Measurements from ENCODE around the gene DNAJB12.
"Not testable (repeated sequence)": the region's sequence is repeated elsewhere in the genome, so short reads cannot be mapped to it uniquely, and the experiment has no call there.

Gene DNAJB12

GRCh38 chr10:72354356-72355213 lies at the start of gene DNAJB12:
Gene DNAJB12 (minus strand): TSS chr10:72354919. CDS start chr10:72354897, 22 bp downstream.
- DNase-seq (ENCODE audit: low read depth in 3 of 3), result peak; percentile 79 to 88 (median 83)

GRCh38 chr10:72395581-72395980 lies 40.9 kb upstream of the DNAJB12 start:
- DNase-seq (ENCODE audit: low read depth in 3 of 3), result not testable (repeated sequence)

GRCh38 chr10:72392571-72392970 lies 37.9 kb upstream of the DNAJB12 start:
- DNase-seq (ENCODE audit: low read depth in 3 of 3), result no peak

GRCh38 chr10:72390764-72391163 lies 36.0 kb upstream of the DNAJB12 start:
- no peak for DNase-seq (ENCODE audit: low read depth in 3 of 3)

- no peak for DNase-seq (ENCODE audit: low read depth in 3 of 3)
Observed at GRCh38 chr10:72389716-72390115, 35.0 kb upstream of the DNAJB12 start.

GRCh38 chr10:72389014-72389413 lies 34.3 kb upstream of the DNAJB12 start:
- DNase-seq (ENCODE audit: low read depth in 3 of 3), result no peak

- no peak for DNase-seq (ENCODE audit: low read depth in 3 of 3)
Observed at GRCh38 chr10:72388062-72388461, 33.3 kb upstream of the DNAJB12 start.

GRCh38 chr10:72386916-72387586 lies 32.3 kb upstream of the DNAJB12 start:
- no peak for DNase-seq (ENCODE audit: low read depth in 3 of 3)

GRCh38 chr10:72385724-72386123 lies 31.0 kb upstream of the DNAJB12 start:
- no peak for DNase-seq (ENCODE audit: low read depth in 3 of 3)

- DNase-seq (ENCODE audit: low read depth in 3 of 3), result not testable (repeated sequence)
Observed at GRCh38 chr10:72384982-72385381, 30.3 kb upstream of the DNAJB12 start.

GRCh38 chr10:72379776-72380175 lies 25.1 kb upstream of the DNAJB12 start:
- no peak for DNase-seq (ENCODE audit: low read depth in 3 of 3)

- no peak for DNase-seq (ENCODE audit: low read depth in 3 of 3)
Observed at GRCh38 chr10:72379062-72379461, 24.3 kb upstream of the DNAJB12 start.

GRCh38 chr10:72375585-72375984 lies 20.9 kb upstream of the DNAJB12 start:
- no peak for DNase-seq (ENCODE audit: low read depth in 3 of 3)

- DNase-seq (ENCODE audit: low read depth in 3 of 3), result no peak
Observed at GRCh38 chr10:72375173-72375572, 20.5 kb upstream of the DNAJB12 start.

GRCh38 chr10:72370201-72370722 lies 15.5 kb upstream of the DNAJB12 start:
- no peak for DNase-seq (ENCODE audit: low read depth in 3 of 3)

- no peak for DNase-seq (ENCODE audit: low read depth in 3 of 3)
Observed at GRCh38 chr10:72367301-72367960, 12.7 kb upstream of the DNAJB12 start.

GRCh38 chr10:72365106-72365895 lies 10.6 kb upstream of the DNAJB12 start:
- DNase-seq (ENCODE audit: low read depth in 3 of 3), result no peak

GRCh38 chr10:72364239-72364777 lies 9.6 kb upstream of the DNAJB12 start:
- peak; percentile 67 to 82 (median 76) for DNase-seq (ENCODE audit: low read depth in 3 of 3)

GRCh38 chr10:72356987-72357386 lies 2.3 kb upstream of the DNAJB12 start:
- DNase-seq (ENCODE audit: low read depth in 3 of 3), result no peak

- DNase-seq (ENCODE audit: low read depth in 3 of 3), result no peak
Observed at GRCh38 chr10:72356115-72356514, 1.4 kb upstream of the DNAJB12 start.

GRCh38 chr10:72355214-72355555 lies 466 bp upstream of the DNAJB12 start:
- DNase-seq (ENCODE audit: low read depth in 3 of 3), result no peak
